Chondrocyte (in vitro differentiated cells): ENCODE data around the gene DLG2. TPM values are rescaled to one million over a fixed set of nuclear protein-coding genes. Genes with fewer than 3 reads are reported as not detected.

ENCODE experiments used
- DNase-seq: peaks from one replicate; pipeline ENCODE4 v3.0.0; 2021; ENCODE audit warnings: mixed read lengths, low spot score
- H3K27ac Mint-ChIP-seq: one replicate; pipeline ENCODE4 v1.8.0; 2021; ENCODE audit warnings: mild to moderate bottlenecking, moderate library complexity, mixed read lengths; ENCODE audit not compliant: unreplicated experiment
- H3K27me3 Mint-ChIP-seq: 2 replicates; pipeline ENCODE4 v1.8.0; 2021; ENCODE audit warnings: low read depth, mixed read lengths
- H3K36me3 Mint-ChIP-seq: 2 replicates; pipeline ENCODE4 v1.8.0; 2021; ENCODE audit warnings: low read depth, mixed read lengths
- H3K4me1 Mint-ChIP-seq: 2 replicates; pipeline ENCODE4 v1.8.0; 2021; ENCODE audit warnings: low read depth, mild to moderate bottlenecking, mixed read lengths
- H3K4me3 Mint-ChIP-seq: one replicate; pipeline ENCODE4 v1.8.0; 2021; ENCODE audit warnings: mild to moderate bottlenecking, moderate library complexity, mixed read lengths; ENCODE audit not compliant: unreplicated experiment
- H3K9me3 Mint-ChIP-seq: 2 replicates; pipeline ENCODE4 v1.8.0; 2021; ENCODE audit warnings: low read depth, mixed read lengths
- CTCF ChIP-seq: fragments of 200-600 bp; sonication (generic); IDR thresholded peaks from 2 replicates; pipeline ENCODE4 v1.5.0; 2021; ENCODE audit warnings: antibody characterized with exemption, mild to moderate bottlenecking, moderate library complexity
- total RNA-seq: library from RNA; stranded (reverse); gene quantifications from 3 replicates; pipeline ENCODE4 v1.2.1, GENCODE V29; 2021

The DLG2 gene
- total RNA-seq, 1 donor from 2014 or later: 1.3 TPM

- no peak for TF ChIP-seq CTCF
- DNase-seq: no peak
- Mint-ChIP-seq H3K27ac (no peak overlapping the region), H3K9me3 (peaks cover 5% of the 10 kb centered on the region), H3K4me3 (no peak overlapping the region), H3K4me1 (peaks cover 3% of the 10 kb centered on the region), H3K27me3 (peaks cover 5% of the 10 kb centered on the region), H3K36me3 (no peaks in the 10 kb centered on the region)
Observed at GRCh38 chr11:85569525-85569924, 57.6 kb downstream of the DLG2 start.

- no peak overlapping the region for H3K27ac Mint-ChIP-seq
- TF ChIP-seq CTCF: no peak
- no peak overlapping the region for H3K4me3 Mint-ChIP-seq
- H3K9me3 Mint-ChIP-seq: peaks cover 16% of the 10 kb centered on the region
- DNase-seq: no peak
- no peaks in the 10 kb centered on the region for H3K4me1 Mint-ChIP-seq
- H3K36me3 Mint-ChIP-seq: no peaks in the 10 kb centered on the region
- H3K27me3 Mint-ChIP-seq: peaks cover 2% of the 10 kb centered on the region
Observed at GRCh38 chr11:85558411-85558810, 68.7 kb downstream of the DLG2 start.

- no peaks in the 10 kb centered on the region for H3K36me3 Mint-ChIP-seq
- no peak for DNase-seq
- no peak for TF ChIP-seq CTCF
- H3K4me1 Mint-ChIP-seq: no peaks in the 10 kb centered on the region
- H3K27ac Mint-ChIP-seq: no peak overlapping the region
- no peak overlapping the region for H3K4me3 Mint-ChIP-seq
- peaks cover 4% of the 10 kb centered on the region for H3K27me3 Mint-ChIP-seq
- peaks cover 10% of the 10 kb centered on the region for H3K9me3 Mint-ChIP-seq
Observed at GRCh38 chr11:85551881-85552280, 75.3 kb downstream of the DLG2 start.

GRCh38 chr11:85541683-85542082 is 85.5 kb downstream of the DLG2 start:
- Mint-ChIP-seq H3K4me1 (no peaks in the 10 kb centered on the region), H3K27me3 (peaks cover 10% of the 10 kb centered on the region), H3K36me3 (peaks cover 3% of the 10 kb centered on the region), H3K4me3 (no peak overlapping the region), H3K9me3 (peaks cover 10% of the 10 kb centered on the region), H3K27ac (no peak overlapping the region)
- no peak for DNase-seq
- TF ChIP-seq CTCF: no peak

- no peak for TF ChIP-seq CTCF
- no peak for DNase-seq
- H3K27ac Mint-ChIP-seq: no peak overlapping the region
- no peaks in the 10 kb centered on the region for H3K36me3 Mint-ChIP-seq
- peaks cover 9% of the 10 kb centered on the region for H3K9me3 Mint-ChIP-seq
- no peaks in the 10 kb centered on the region for H3K4me1 Mint-ChIP-seq
- no peak overlapping the region for H3K4me3 Mint-ChIP-seq
- H3K27me3 Mint-ChIP-seq: peaks cover 3% of the 10 kb centered on the region
Observed at GRCh38 chr11:85540635-85541205, 86.4 kb downstream of the DLG2 start.
